Measurements from ENCODE around the gene MRPL55.

MRPL55 gene

DNA sequence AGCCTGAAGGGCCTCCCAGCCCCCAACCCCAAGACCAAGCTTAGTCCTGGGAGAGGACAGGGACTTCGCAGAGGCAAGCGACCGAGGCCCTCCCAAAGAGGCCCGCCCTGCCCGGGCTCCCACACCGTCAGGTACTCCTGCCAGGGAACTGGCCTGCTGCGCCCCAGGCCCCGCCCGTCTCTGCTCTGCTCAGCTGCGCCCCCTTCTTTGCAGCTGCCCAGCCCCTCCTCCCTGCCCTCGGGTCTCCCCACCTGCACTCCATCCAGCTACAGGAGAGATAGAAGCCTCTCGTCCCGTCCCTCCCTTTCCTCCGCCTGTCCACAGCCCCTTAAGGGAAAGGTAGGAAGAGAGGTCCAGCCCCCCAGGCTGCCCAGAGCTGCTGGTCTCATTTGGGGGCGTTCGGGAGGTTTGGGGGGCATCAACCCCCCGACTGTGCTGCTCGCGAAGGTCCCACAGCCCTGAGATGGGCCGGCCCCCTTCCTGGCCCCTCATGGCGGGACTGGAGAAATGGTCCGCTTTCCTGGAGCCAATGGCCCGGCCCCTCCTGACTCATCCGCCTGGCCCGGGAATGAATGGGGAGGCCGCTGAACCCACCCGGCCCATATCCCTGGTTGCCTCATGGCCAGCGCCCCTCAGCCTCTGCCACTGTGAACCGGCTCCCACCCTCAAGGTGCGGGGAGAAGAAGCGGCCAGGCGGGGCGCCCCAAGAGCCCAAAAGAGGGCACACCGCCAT lies 48.5 kb downstream of the MRPL55 start:
- in situ Hi-C loops (cut with MboI; ENCODE audit: low sequenced_read_pairs): no loop called here

GRCh38 chr1:228059634-228060457 lies 49.3 kb downstream of the MRPL55 start:
- in situ Hi-C loops (cut with MboI; ENCODE audit: low sequenced_read_pairs): no loop called here

DNA sequence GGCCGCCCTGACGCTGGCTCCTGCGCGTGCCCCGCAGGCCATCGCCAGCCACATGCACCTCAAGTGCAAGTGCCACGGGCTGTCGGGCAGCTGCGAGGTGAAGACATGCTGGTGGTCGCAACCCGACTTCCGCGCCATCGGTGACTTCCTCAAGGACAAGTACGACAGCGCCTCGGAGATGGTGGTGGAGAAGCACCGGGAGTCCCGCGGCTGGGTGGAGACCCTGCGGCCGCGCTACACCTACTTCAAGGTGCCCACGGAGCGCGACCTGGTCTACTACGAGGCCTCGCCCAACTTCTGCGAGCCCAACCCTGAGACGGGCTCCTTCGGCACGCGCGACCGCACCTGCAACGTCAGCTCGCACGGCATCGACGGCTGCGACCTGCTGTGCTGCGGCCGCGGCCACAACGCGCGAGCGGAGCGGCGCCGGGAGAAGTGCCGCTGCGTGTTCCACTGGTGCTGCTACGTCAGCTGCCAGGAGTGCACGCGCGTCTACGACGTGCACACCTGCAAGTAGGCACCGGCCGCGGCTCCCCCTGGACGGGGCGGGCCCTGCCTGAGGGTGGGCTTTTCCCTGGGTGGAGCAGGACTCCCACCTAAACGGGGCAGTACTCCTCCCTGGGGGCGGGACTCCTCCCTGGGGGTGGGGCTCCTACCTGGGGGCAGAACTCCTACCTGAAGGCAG lies 50.0 kb downstream of the MRPL55 start:
- in situ Hi-C loops (cut with MboI; ENCODE audit: low sequenced_read_pairs): no loop called here

DNA sequence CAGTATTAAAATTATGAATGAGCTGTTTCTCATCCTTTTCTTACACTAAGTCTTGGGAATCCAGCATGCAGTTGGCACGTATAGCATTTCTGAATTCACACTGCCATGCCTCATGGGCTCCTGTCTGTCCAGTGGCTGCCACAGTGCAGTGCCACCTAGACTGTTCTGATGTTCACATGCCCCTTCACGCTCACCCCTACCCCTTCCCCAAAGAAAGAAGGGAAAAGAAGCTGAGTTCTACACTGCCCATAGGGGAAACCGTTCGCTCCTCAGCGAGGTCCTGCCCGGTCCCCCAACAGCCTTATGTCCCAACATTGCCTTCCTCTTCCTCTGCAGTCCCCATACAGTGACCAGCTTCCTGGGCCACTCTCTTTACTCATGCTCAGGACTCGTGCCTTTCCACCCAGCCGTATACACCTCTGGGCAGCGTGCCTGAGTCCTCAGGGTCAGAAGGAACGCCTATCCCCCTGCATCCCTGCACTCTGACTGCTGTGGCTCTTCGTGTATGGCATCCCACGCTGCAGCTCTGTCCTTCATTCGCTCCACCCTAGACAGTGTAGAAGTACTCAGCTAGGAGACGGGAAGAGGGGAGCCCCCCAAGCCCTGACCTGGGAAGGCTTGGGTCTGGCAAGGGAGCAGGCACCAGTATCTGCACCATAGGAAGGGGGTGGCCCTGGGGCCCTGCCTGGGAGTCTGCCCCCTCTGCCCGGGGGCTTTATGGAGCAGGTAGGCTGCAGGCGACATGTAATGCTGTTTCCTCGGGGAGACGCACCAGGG lies 50.7 kb downstream of the MRPL55 start:
- in situ Hi-C loops (cut with MboI; ENCODE audit: low sequenced_read_pairs): no loop called here
